ENCODE data around the gene CRADD. TPM values are rescaled to one million over a fixed set of nuclear protein-coding genes. Genes with fewer than 3 reads are reported as not detected.

CRADD gene
- total RNA-seq (2021) = 7.6 and 8.1 TPM in 2 replicates
- long read RNA-seq, transcript CRADD-201 (3 exons, 1,169 nt) = major isoform, 21 of 26 reads
- long read RNA-seq, partial matches to known transcripts = 1 of 26 reads
- long read RNA-seq, other reads (novel, unspliced or antisense) = 4 of 26 reads

DNA sequence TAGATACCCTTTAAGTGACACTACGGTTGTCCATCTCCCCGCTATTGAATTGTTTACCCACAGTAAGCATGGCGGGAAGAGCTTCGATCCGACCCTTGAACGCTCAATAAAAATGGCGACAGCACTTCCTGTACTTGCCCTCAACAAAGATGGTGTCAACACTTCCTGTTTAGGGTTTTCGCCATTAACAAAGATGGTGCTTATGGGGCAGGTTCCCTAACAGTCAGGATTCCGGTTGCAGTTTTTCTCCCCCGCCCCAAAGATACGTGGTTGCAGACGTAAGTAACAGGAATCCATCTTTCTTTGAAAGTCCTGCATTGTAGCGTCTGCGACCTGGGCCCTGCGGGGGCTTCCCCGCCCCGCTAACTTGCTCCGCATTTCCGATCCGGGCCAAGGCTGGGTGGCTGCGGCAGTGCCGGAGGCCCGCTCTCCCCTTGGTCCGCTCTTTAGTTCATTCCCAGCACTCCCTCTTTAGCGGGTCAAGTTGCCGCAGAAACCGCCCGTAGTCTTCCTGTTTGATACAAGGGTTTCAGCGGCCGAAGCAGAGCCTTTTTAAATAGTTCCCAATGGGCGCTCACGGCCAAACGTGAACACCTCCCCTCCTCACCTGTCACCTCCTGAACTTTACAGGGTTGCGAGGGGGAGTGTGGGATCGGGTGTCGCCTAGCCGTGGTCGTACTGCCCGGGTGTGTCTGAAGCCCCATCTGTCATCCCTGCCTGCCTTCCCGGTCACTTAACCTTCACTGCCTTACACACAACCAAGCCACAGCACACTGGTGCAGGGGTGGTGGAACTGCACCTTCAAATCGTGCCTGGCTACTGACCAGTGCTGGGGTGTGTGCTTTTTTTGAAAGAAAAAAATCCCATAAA is at the start of gene CRADD:
Gene CRADD, plus strand, starts transcription at position 181 of the 870 bp plus-strand sequence.
- Histone ChIP-seq H3K9me3 (ENCODE audit: control insufficient read depth, low read depth, low read length) (no peaks in the 10 kb centered on the region), H2AFZ (ENCODE audit: low read length) (peak within 1 kb of the TSS; percentile 70), H4K8ac (replicated peaks; ENCODE audit: insufficient read length, low read depth, low read length) (no peak within 1 kb of the TSS), H2BK12ac (ENCODE audit: insufficient read length, low read depth, low read length) (no peak within 1 kb of the TSS), H2BK5ac (ENCODE audit: insufficient read length, low read length) (no peak within 1 kb of the TSS), H3K4me1 (ENCODE audit: insufficient read depth, low read length) (peaks cover 3% of the 10 kb centered on the region; the same call in 1 of the 2 replicates), H4K5ac (ENCODE audit: insufficient read length, low read depth, low read length) (peak within 1 kb of the TSS; percentile 41), H2BK15ac (ENCODE audit: low read depth, low read length) (no peak within 1 kb of the TSS), H3K14ac (ENCODE audit: insufficient read depth, low read length) (peak within 1 kb of the TSS; percentile 69; the same call in 1 of the 2 replicates), H3K27ac (ENCODE audit: insufficient read length, low read depth, low read length) (peak within 1 kb of the TSS; percentile 65), H2BK20ac (ENCODE audit: low read depth, low read length, poor library complexity, severe bottlenecking) (no peak within 1 kb of the TSS), H4K20me1 (ENCODE audit: control insufficient read depth, insufficient read depth, insufficient read length) (no peaks in the 10 kb centered on the region), H2AK5ac (ENCODE audit: insufficient read length, low read length) (no peak within 1 kb of the TSS), H3K79me2 (ENCODE audit: insufficient read depth, low read length) (no peaks in the 10 kb centered on the region), H3K9ac (ENCODE audit: extremely low read depth, insufficient read length, low read length) (peak within 1 kb of the TSS; percentile 65), H3K18ac (ENCODE audit: insufficient read length, low read depth, low read length) (peak within 1 kb of the TSS; percentile 52), H4K91ac (ENCODE audit: insufficient read length, low read depth, low read length) (no peak within 1 kb of the TSS), H3K56ac (ENCODE audit: insufficient read length, low read depth, low read length) (no peak within 1 kb of the TSS), H3K27me3 (ENCODE audit: insufficient read depth, low read length) (no peaks in the 10 kb centered on the region), H3K23ac (ENCODE audit: insufficient read length, low read depth, low read length) (no peak within 1 kb of the TSS), H3K4ac (ENCODE audit: low read depth, low read length) (no peak within 1 kb of the TSS), H3K4me2 (ENCODE audit: insufficient read depth, insufficient read length, low read length) (peak within 1 kb of the TSS; percentile 61), H3T11ph (ENCODE audit: low read length) (no peak within 1 kb of the TSS), H3K23me2 (ENCODE audit: insufficient read length, low read depth, low read length, poor library complexity, severe bottlenecking) (peaks cover 7% of the 10 kb centered on the region), H2BK120ac (ENCODE audit: low read depth, low read length, poor library complexity, severe bottlenecking) (no peak within 1 kb of the TSS), H3K79me1 (ENCODE audit: insufficient read depth, low read depth, low read length, poor library complexity, severe bottlenecking) (no peaks in the 10 kb centered on the region)
- peak; percentile 95 for DNase-seq
- peak within 1 kb of the TSS; percentile 88 to 94 for H3K4me3 Mint-ChIP-seq
- no CpG with 5 or more reads among the region's 41 CpGs for WGBS (ENCODE audit: extremely low coverage, insufficient read length, low lambda C conversion rate)
- TF ChIP-seq, protein P1, sequence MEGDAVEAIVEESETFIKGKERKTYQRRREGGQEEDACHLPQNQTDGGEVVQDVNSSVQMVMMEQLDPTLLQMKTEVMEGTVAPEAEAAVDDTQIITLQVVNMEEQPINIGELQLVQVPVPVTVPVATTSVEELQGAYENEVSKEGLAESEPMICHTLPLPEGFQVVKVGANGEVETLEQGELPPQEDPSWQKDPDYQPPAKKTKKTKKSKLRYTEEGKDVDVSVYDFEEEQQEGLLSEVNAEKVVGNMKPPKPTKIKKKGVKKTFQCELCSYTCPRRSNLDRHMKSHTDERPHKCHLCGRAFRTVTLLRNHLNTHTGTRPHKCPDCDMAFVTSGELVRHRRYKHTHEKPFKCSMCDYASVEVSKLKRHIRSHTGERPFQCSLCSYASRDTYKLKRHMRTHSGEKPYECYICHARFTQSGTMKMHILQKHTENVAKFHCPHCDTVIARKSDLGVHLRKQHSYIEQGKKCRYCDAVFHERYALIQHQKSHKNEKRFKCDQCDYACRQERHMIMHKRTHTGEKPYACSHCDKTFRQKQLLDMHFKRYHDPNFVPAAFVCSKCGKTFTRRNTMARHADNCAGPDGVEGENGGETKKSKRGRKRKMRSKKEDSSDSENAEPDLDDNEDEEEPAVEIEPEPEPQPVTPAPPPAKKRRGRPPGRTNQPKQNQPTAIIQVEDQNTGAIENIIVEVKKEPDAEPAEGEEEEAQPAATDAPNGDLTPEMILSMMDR (conservative IDR thresholded peaks at IDR 0.05) = no peak
- no peaks in the 10 kb centered on the region; the same call in 1 of the 2 replicates for H3K27me3 Mint-ChIP-seq (ENCODE audit: low read depth)
- peaks cover 33 to 42% of the 10 kb centered on the region in 2 experiments for H3K4me1 Mint-ChIP-seq
- H3K9me3 Mint-ChIP-seq = no peaks in the 10 kb centered on the region
- peaks cover 0 to 5% (median 5%) of the 10 kb centered on the region in 3 experiments; a peak in 2 of 7 replicates for H3K36me3 Mint-ChIP-seq (ENCODE audit: insufficient read depth in 1 of 3, low read depth in 3 of 3)
- peak within 1 kb of the TSS; percentile 99 to 100 (median 99) for H3K27ac Mint-ChIP-seq

Data from H9 (cell line).